PFSK-1 (cell line): ENCODE results near the gene PPP1R14B.

ENCODE experiments used
- FOXP2 ChIP-seq: optimal IDR thresholded peaks from 2 replicates; pipeline ENCODE3; 2011; ENCODE audit warnings: borderline replicate concordance, control low read depth, inconsistent platforms; ENCODE audit not compliant: insufficient read depth; ENCODE audit errors: extremely low read length, extremely low read depth
- POLR2AphosphoS5 ChIP-seq: IDR thresholded peaks from 2 replicates; pipeline ENCODE4 v1.6.1; 2012; ENCODE audit warnings: low read depth, mild to moderate bottlenecking, control low read depth, low read length, moderate library complexity
- SIN3A ChIP-seq: IDR thresholded peaks from 2 replicates; pipeline ENCODE4 v1.6.1; 2012; ENCODE audit warnings: mild to moderate bottlenecking, low read length, moderate library complexity, borderline replicate concordance; ENCODE audit not compliant: insufficient read depth
- TAF1 ChIP-seq: IDR thresholded peaks from 2 replicates; pipeline ENCODE4 v1.6.1; 2012; ENCODE audit warnings: low read length, control low read depth, borderline replicate concordance; ENCODE audit not compliant: insufficient read depth
- TF ChIP-seq, protein P1 (sequence below), 2 experiments: IDR thresholded peaks; 2 replicates each; pipeline versions ENCODE4 v1.6.1 to v1.8.0; 2011 to 2012; ENCODE audit warnings: low read depth in 2 of 2, low read length in 2 of 2, control low read depth in 1 of 2, inconsistent platforms in 1 of 2, mild to moderate bottlenecking in 1 of 2, moderate library complexity in 1 of 2; ENCODE audit not compliant: insufficient read depth in 1 of 2

The PPP1R14B gene

DNA sequence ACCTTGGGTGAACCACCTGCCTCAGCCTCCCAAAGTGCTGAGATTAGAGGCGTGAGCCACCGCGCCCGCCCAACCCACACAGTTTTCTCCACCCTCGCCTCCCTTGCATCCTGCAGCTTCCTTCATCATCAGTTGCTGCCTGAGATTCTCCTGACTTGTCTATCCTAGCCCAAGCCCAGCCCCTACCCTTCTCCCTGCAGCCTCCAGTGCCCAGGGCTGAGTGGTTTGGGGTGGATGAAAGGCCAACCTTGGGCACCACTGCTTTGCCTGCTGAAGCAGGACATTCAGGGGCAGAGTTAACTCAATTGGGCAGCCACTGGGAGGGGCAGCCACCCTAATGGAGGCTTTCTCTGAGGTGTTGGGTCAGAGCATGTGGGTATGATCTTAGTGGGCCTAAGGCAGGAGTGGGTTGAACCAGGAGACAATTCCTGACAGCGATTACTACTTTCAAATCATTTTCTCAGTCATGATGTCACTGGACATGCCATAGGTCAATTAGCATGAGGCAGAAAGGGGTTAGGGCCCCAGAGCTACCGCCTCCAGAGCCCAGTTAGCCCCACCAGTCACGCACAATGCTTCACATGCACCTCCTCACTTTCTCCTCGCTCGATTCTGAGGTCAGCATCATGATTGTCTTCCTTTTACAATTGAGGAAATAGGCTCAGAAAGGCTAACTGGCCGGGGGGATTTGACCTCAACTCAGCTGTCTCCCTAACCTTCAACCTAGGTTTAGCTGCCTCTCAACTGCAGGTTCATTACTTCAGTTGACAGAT lies 6.9 kb downstream of the PPP1R14B start:
- no peak for TF ChIP-seq TAF1
- TF ChIP-seq POLR2AphosphoS5: no peak
- no peak for TF ChIP-seq FOXP2
- TF ChIP-seq, protein P1, sequence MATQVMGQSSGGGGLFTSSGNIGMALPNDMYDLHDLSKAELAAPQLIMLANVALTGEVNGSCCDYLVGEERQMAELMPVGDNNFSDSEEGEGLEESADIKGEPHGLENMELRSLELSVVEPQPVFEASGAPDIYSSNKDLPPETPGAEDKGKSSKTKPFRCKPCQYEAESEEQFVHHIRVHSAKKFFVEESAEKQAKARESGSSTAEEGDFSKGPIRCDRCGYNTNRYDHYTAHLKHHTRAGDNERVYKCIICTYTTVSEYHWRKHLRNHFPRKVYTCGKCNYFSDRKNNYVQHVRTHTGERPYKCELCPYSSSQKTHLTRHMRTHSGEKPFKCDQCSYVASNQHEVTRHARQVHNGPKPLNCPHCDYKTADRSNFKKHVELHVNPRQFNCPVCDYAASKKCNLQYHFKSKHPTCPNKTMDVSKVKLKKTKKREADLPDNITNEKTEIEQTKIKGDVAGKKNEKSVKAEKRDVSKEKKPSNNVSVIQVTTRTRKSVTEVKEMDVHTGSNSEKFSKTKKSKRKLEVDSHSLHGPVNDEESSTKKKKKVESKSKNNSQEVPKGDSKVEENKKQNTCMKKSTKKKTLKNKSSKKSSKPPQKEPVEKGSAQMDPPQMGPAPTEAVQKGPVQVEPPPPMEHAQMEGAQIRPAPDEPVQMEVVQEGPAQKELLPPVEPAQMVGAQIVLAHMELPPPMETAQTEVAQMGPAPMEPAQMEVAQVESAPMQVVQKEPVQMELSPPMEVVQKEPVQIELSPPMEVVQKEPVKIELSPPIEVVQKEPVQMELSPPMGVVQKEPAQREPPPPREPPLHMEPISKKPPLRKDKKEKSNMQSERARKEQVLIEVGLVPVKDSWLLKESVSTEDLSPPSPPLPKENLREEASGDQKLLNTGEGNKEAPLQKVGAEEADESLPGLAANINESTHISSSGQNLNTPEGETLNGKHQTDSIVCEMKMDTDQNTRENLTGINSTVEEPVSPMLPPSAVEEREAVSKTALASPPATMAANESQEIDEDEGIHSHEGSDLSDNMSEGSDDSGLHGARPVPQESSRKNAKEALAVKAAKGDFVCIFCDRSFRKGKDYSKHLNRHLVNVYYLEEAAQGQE (IDR thresholded peaks at IDR 0.05; ENCODE audit: insufficient read depth in 1 of 2, low read depth in 2 of 2, low read length in 2 of 2): no peak
- no peak for TF ChIP-seq SIN3A

DNA sequence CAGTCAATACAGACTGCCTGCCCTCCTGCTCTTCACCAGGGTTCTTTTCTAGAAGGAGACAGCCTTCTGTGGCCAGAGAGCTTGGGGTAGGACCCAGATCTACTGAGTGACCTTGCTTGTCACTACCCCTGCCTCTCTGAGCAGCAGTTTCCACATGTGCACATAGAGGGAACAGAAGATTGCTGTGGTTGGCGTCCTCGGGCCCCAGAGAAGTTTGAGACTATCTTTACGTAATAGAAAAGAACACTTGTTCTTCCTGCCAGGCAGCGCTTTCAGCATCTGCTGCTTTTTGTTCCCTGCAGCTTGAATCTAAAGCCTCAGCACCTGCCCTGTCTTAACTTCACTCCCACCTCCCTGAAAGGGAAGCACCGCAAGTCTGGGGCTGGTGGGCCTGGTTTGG lies 7.7 kb downstream of the PPP1R14B start:
- no peak for TF ChIP-seq SIN3A
- TF ChIP-seq, protein P1 (IDR thresholded peaks at IDR 0.05; ENCODE audit: insufficient read depth in 1 of 2, low read depth in 2 of 2, low read length in 2 of 2): no peak
- no peak for TF ChIP-seq TAF1
- TF ChIP-seq FOXP2: no peak
- no peak for TF ChIP-seq POLR2AphosphoS5

DNA sequence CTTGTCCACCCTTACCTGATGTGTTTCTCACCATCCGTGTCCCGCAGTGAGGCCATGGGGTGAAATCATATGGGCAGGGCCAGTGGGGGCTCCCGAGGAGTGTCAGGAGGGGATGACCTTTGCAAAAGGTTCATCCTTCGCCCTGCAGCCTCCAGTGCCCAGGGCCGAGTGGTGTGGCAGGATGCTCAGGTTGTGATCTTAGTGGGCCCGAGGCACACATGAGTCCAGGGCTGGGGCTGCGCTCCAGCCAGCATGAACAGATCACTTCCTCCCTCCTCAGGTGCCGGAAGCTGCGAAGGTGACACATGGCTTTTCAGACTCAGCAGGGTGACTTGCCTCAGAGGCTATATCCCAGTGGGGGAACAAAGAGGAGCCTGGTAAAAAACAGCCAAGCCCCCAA lies 8.7 kb downstream of the PPP1R14B start:
- TF ChIP-seq POLR2AphosphoS5 (no peak), TAF1 (no peak)

DNA sequence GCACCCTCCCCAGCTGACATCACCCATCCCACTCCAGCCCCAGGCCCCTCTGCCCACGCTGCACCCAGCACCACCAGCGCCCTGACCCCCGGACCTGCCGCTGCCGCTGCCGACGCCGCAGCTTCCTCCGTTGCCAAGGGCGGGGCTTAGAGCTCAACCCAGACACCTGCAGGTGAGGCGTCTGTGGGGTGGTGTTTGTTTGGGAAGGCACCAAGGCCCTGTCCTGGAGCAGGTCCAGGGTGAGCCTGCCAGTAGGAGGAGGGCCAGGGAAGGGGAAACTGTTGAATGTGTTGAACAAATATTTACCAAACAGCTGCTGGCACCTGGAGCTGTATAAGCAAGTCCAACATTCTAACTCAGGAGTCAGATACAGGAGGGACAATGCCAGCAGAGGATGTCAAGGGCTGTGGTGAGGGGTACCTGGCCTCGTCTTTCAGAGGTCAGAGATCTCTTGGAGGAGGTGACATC lies 9.2 kb downstream of the PPP1R14B start:
- TF ChIP-seq POLR2AphosphoS5 (no peak), SIN3A (no peak), FOXP2 (no peak), TAF1 (no peak)
- TF ChIP-seq, protein P1 (IDR thresholded peaks at IDR 0.05; ENCODE audit: insufficient read depth in 1 of 2, low read depth in 2 of 2, low read length in 2 of 2): no peak

DNA sequence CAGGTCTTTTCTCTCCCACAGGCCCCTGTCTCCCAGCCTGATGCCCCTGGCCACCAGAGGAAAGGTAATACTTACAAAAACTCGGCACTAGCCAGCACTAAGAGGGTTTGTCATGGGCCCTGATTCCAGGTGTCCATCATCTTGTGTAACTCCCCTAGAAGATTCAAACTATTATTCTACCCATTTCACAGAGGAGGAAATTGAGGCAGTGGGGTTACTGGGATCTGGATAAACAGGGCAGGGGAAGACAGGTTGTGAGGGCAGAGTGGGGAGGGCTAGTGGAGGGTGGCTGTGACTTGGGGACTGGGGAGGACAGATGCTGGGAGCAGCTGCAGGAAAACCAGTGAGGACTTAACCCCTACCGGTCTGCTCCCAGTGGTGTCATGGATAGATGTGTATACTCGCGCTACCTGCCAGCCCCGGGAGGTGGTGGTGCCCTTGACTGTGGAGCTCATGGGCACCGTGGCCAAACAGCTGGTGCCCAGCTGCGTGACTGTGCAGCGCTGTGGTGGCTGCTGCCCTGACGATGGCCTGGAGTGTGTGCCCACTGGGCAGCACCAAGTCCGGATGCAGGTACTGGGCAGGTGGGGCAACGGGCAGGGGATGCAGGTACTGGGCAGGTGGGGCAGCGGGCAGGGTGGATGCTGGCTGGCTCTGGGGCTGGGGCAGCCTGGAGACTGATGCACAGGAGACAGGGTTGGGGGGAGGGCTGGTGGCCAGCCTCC lies 11.1 kb downstream of the PPP1R14B start:
- TF ChIP-seq FOXP2 (no peak), POLR2AphosphoS5 (no peak), TAF1 (no peak), SIN3A (no peak)
- TF ChIP-seq, protein P1 (IDR thresholded peaks at IDR 0.05; ENCODE audit: insufficient read depth in 1 of 2, low read depth in 2 of 2, low read length in 2 of 2): no peak
